HG02870 (cell line): Measurements from ENCODE around the gene UTS2B.
"Not testable (repeated sequence)": the region's sequence is repeated elsewhere in the genome, so short reads cannot be mapped to it uniquely, and the experiment has no call there.

Experiments used
- ATAC-seq: cut with Tn5 transposase; IDR thresholded peaks from one replicate; pipeline ENCODE4 v1.9.1; 2021; ENCODE audit warnings: mild to moderate bottlenecking, moderate library complexity; ENCODE audit not compliant: unreplicated experiment

Gene UTS2B

GRCh38 chr3:191290311-191291025, 39.9 kb downstream of the UTS2B start:
- peak; percentile 76 for ATAC-seq

GRCh38 chr3:191283400-191283799, 46.9 kb downstream of the UTS2B start:
- no peak for ATAC-seq

- ATAC-seq = no peak
These were observed 47.8 kb downstream of the UTS2B start for GRCh38 chr3:191282251-191283185.

- no peak for ATAC-seq
These were observed 49.4 kb downstream of the UTS2B start for GRCh38 chr3:191280882-191281281.

- ATAC-seq = no peak
These were observed 50.2 kb downstream of the UTS2B start for GRCh38 chr3:191280111-191280510.

- ATAC-seq = no peak
These were observed 54.6 kb downstream of the UTS2B start for GRCh38 chr3:191275751-191276150.

- ATAC-seq = not testable (repeated sequence)
These were observed 55.1 kb downstream of the UTS2B start for GRCh38 chr3:191275244-191275643.

- ATAC-seq = peak; percentile 76
These were observed 60.8 kb downstream of the UTS2B start for GRCh38 chr3:191269289-191270085.

GRCh38 chr3:191268737-191269136, 61.6 kb downstream of the UTS2B start:
- no peak for ATAC-seq

GRCh38 chr3:191263850-191264249, 66.5 kb downstream of the UTS2B start:
- ATAC-seq = no peak

- ATAC-seq = peak; percentile 85
These were observed 67.0 kb downstream of the UTS2B start for GRCh38 chr3:191263365-191263764.

GRCh38 chr3:191262650-191263049, 67.7 kb downstream of the UTS2B start:
- no peak for ATAC-seq

- ATAC-seq = no peak
These were observed 69.1 kb downstream of the UTS2B start for GRCh38 chr3:191261304-191261638.

GRCh38 chr3:191260431-191261303, 69.7 kb downstream of the UTS2B start:
- no peak for ATAC-seq

GRCh38 chr3:191259486-191259885, 70.8 kb downstream of the UTS2B start:
- no peak for ATAC-seq

GRCh38 chr3:191257286-191257685, 73.0 kb downstream of the UTS2B start:
- ATAC-seq = no peak

GRCh38 chr3:191256405-191256804, 73.9 kb downstream of the UTS2B start:
- ATAC-seq = no peak

GRCh38 chr3:191255156-191255555, 75.2 kb downstream of the UTS2B start:
- ATAC-seq = no peak

GRCh38 chr3:191254098-191254873, 76.0 kb downstream of the UTS2B start:
- peak; percentile 37 for ATAC-seq
